Endothelial cell of umbilical vein (primary cell): ENCODE measurements around the gene CLSTN1. TPM values are rescaled to one million over a fixed set of nuclear protein-coding genes. Genes with fewer than 3 reads are reported as not detected.

ENCODE experiments used
- BruUV-seq: library from RNA; stranded (reverse); fragments of 400-500 nt; replicated peaks from 2 replicates; lab custom pipeline; 2021; lab: Mats Ljungman, UMichigan
- CTCF ChIA-PET: fragments of 300-600, 350-600 bp; sonication (Branson Sonifier 250); formaldehyde crosslinking; loops from one replicate; lab custom pipeline; 2021; ENCODE audit warnings: antibody characterized with exemption, inconsistent platforms; lab: Charles Lee
- POLR2A ChIA-PET: fragments of 300-600, 350-600 bp; sonication (Branson Sonifier 250); formaldehyde crosslinking; loops from one replicate; lab custom pipeline; 2021; ENCODE audit warnings: antibody characterized with exemption, inconsistent platforms; lab: Charles Lee
- DNase-seq: peaks from one replicate; pipeline ENCODE4 v3.0.0-alpha.2; 2011; ENCODE audit warnings: low read depth, low spot score
- FAIRE-seq: peaks from 2 replicates; lab custom pipeline; 2011; peaks lifted over from hg19 to GRCh38; lab: Jason Lieb, UNC
- H2AFZ ChIP-seq: 2 replicates; pipeline ENCODE4 v1.6.0; 2012; ENCODE audit warnings: low read depth, low read length, control low read depth, inconsistent platforms
- H3K27ac ChIP-seq: 2 replicates; pipeline ENCODE4 v1.5.1; 2011; ENCODE audit warnings: low read depth, mild to moderate bottlenecking, control low read depth, low read length, moderate library complexity; ENCODE audit not compliant: insufficient read depth
- H3K27me3 ChIP-seq, 2 experiments: 2 replicates each; pipeline versions ENCODE4 v1.6.0 to v1.6.1; 2011; ENCODE audit warnings: low read length in 2 of 2, mixed read lengths in 1 of 2; ENCODE audit not compliant: control insufficient read depth in 2 of 2, insufficient read depth in 2 of 2
- H3K36me3 ChIP-seq, 2 experiments: 2 replicates in 1 of 2; 3 replicates in 1 of 2; pipeline ENCODE4 v1.5.1; 2011; ENCODE audit warnings: low read length in 2 of 2, mild to moderate bottlenecking in 1 of 2, moderate library complexity in 1 of 2; ENCODE audit not compliant: control insufficient read depth in 2 of 2, insufficient read depth in 2 of 2; ENCODE audit errors: extremely low read depth in 1 of 2
- H3K4me1 ChIP-seq: 3 replicates; pipeline ENCODE4 v1.5.1; 2011; ENCODE audit warnings: mild to moderate bottlenecking, low read length; ENCODE audit not compliant: control insufficient read depth, insufficient read depth; ENCODE audit errors: extremely low read depth
- H3K4me2 ChIP-seq: 2 replicates; pipeline ENCODE4 v1.6.1; 2011; ENCODE audit warnings: low read length, control low read depth, mixed read lengths; ENCODE audit not compliant: insufficient read depth
- H3K4me3 ChIP-seq, 3 experiments: fragments of 200-600 bp in 1 of 3; sonication (generic), shearing (Covaris generic) in 1 of 3; replicated peaks in 1 of 3; 2 replicates each; pipeline ENCODE4 v1.5.1; 2011 to 2016; ENCODE audit warnings: control low read depth in 3 of 3, low read length in 3 of 3, mild to moderate bottlenecking in 2 of 3, inconsistent platforms in 1 of 3, low read depth in 1 of 3, moderate library complexity in 1 of 3; ENCODE audit not compliant: insufficient read depth in 1 of 3
- H3K79me2 ChIP-seq: 2 replicates; pipeline ENCODE4 v1.6.0; 2012; ENCODE audit warnings: low read length, inconsistent platforms; ENCODE audit not compliant: control insufficient read depth, insufficient read depth
- H3K9ac ChIP-seq: replicated peaks from 2 replicates; pipeline ENCODE3; 2011; ENCODE audit warnings: low read length, control low read depth; ENCODE audit not compliant: insufficient read depth; ENCODE audit errors: extremely low read depth
- H3K9me1 ChIP-seq: replicated peaks from 3 replicates; pipeline ENCODE4 v1.6.0; 2011; ENCODE audit warnings: mild to moderate bottlenecking, low read length; ENCODE audit not compliant: control insufficient read depth, insufficient read depth; ENCODE audit errors: extremely low read depth
- H3K9me3 ChIP-seq: replicated peaks from 2 replicates; pipeline ENCODE4 v1.5.1; 2012; ENCODE audit warnings: low read length, inconsistent platforms; ENCODE audit not compliant: control insufficient read depth, insufficient read depth
- H4K20me1 ChIP-seq: replicated peaks from 2 replicates; pipeline ENCODE3; 2011; ENCODE audit warnings: mild to moderate bottlenecking, low read length; ENCODE audit not compliant: control insufficient read depth, insufficient read depth; ENCODE audit errors: extremely low read depth
- CTCF ChIP-seq, 2 donors: IDR thresholded peaks; 1 replicate in 1 of 2; 2 replicates in 1 of 2; pipeline ENCODE4 v1.5.1; 2011; ENCODE audit warnings: low read length in 2 of 2, mild to moderate bottlenecking in 2 of 2, moderate library complexity in 2 of 2, control low read depth in 1 of 2, inconsistent platforms in 1 of 2, low read depth in 1 of 2; ENCODE audit not compliant: insufficient read depth in 1 of 2; ENCODE audit errors: extremely low read depth in 1 of 2
- EZH2 ChIP-seq: IDR thresholded peaks from 2 replicates; pipeline ENCODE4 v1.6.1; 2012; ENCODE audit warnings: borderline replicate concordance, low read depth, mild to moderate bottlenecking, moderate library complexity, low read length, inconsistent platforms; ENCODE audit not compliant: severe bottlenecking
- FOS ChIP-seq: IDR thresholded peaks from 2 replicates; pipeline ENCODE4 v1.6.1; 2011; ENCODE audit warnings: mild to moderate bottlenecking, low read length, moderate library complexity, borderline replicate concordance; ENCODE audit not compliant: insufficient read depth
- GATA2 ChIP-seq: IDR thresholded peaks from 2 replicates; pipeline ENCODE4 v1.7.0; 2011; ENCODE audit warnings: low read depth, mild to moderate bottlenecking, moderate library complexity, mixed read lengths, low read length; ENCODE audit not compliant: insufficient read length, insufficient read depth
- JUN ChIP-seq: IDR thresholded peaks from 2 replicates; pipeline ENCODE4 v1.6.1; 2011; ENCODE audit warnings: borderline replicate concordance, low read depth; ENCODE audit not compliant: insufficient read length, insufficient read depth
- MAX ChIP-seq: IDR thresholded peaks from 2 replicates; pipeline ENCODE4 v1.6.1; 2011; ENCODE audit not compliant: insufficient read depth, insufficient read length
- MYC ChIP-seq: IDR thresholded peaks from one replicate; pipeline ENCODE4 v1.6.1; 2011; ENCODE audit warnings: mild to moderate bottlenecking, low read depth, low read length
- POLR2A ChIP-seq: IDR thresholded peaks from 2 replicates; pipeline ENCODE4 v1.6.1; 2012; ENCODE audit warnings: low read depth, mild to moderate bottlenecking, control low read depth, low read length
- POLR2AphosphoS5 ChIP-seq: IDR thresholded peaks from 2 replicates; pipeline ENCODE4 v1.6.1; 2012; ENCODE audit warnings: low read depth, mild to moderate bottlenecking, control low read depth, low read length, moderate library complexity; ENCODE audit not compliant: insufficient read depth
- dilution Hi-C: fragments of 300-500 bp; cut with MboI; formaldehyde crosslinking; loops from one replicate; pipeline ENCODE4 v1.15.0; 2019; ENCODE audit warnings: low sequenced_read_pairs; ENCODE audit not compliant: extremely low pct_ligation_motif_present
- intact Hi-C: fragments of 100-400 bp; cut with micrococcal nuclease; formaldehyde crosslinking; loops from one replicate; pipeline ENCODE4 v1.10.0; 2022
- polyA plus RNA-seq, 4 experiments: library from polyadenylated mRNA; depleted of rRNA in 3 of 4; stranded (reverse) in 3 of 4; unstranded in 1 of 4; fragments of >200 nt; gene quantifications; 2 replicates each; pipeline versions ENCODE4 v1.2.1 to v1.2.3, GENCODE V29; 2011 to 2012; ENCODE audit warnings: missing spikeins in 1 of 4
- total RNA-seq: library from RNA; stranded (reverse); gene quantifications from 2 replicates; pipeline ENCODE4 v1.2.3, GENCODE V29; 2021

CLSTN1 gene
- total and polyA plus RNA-seq, 2 donors (not counting 3 experiments of a cell fraction or from before 2014, with no cell fraction given) = 49.1 to 130 TPM

GRCh38 chr1:9723068-9723805 is 100.5 kb downstream of the CLSTN1 start:
- BruUV-seq = no TSS peak
- no peaks in the 10 kb centered on the region for H3K79me2 ChIP-seq
- H3K4me3 ChIP-seq = no peak overlapping the region
- intact Hi-C loops = no loop called here
- CTCF ChIA-PET = interaction anchor here (0.6 to 1.0 kb wide), 2 partner anchors 107 to 143 kb away, joined by 3 to 5 read pairs; no protein-coding TSS in a partner anchor
- DNase-seq (no peak), FAIRE-seq (no peak)
- no peaks in the 10 kb centered on the region for H3K9me3 ChIP-seq
- H2AFZ ChIP-seq = no peak overlapping the region
- H3K9me1 ChIP-seq = no peaks in the 10 kb centered on the region
- POLR2A ChIA-PET = no interaction called here
- H3K4me1 ChIP-seq = no peaks in the 10 kb centered on the region
- TF ChIP-seq GATA2 (no peak), FOS (no peak), MAX (no peak), POLR2A (no peak), MYC (no peak), POLR2AphosphoS5 (no peak), CTCF (IDR thresholded peaks at IDR 0.05; ENCODE audit: extremely low read depth in 1 of 2, insufficient read depth in 1 of 2, low read depth in 1 of 2, low read length in 2 of 2) (no peak), JUN (no peak), EZH2 (no peak)
- dilution Hi-C loops = no loop called here
- no peaks in the 10 kb centered on the region for H3K27me3 ChIP-seq
- no peak overlapping the region for H3K27ac ChIP-seq
- no peak overlapping the region for H3K9ac ChIP-seq
- H3K4me2 ChIP-seq = no peak overlapping the region
- H4K20me1 ChIP-seq = no peaks in the 10 kb centered on the region
- H3K36me3 ChIP-seq = no peaks in the 10 kb centered on the region
